GM15510 (cell line): Measurements from ENCODE around the gene CA9.

Experiments
- POLR2A ChIP-seq: IDR thresholded peaks from 3 replicates; pipeline ENCODE4 v1.6.1; 2011; ENCODE audit warnings: borderline replicate concordance; ENCODE audit not compliant: insufficient read length; ENCODE audit errors: extremely low read depth

Gene CA9

DNA sequence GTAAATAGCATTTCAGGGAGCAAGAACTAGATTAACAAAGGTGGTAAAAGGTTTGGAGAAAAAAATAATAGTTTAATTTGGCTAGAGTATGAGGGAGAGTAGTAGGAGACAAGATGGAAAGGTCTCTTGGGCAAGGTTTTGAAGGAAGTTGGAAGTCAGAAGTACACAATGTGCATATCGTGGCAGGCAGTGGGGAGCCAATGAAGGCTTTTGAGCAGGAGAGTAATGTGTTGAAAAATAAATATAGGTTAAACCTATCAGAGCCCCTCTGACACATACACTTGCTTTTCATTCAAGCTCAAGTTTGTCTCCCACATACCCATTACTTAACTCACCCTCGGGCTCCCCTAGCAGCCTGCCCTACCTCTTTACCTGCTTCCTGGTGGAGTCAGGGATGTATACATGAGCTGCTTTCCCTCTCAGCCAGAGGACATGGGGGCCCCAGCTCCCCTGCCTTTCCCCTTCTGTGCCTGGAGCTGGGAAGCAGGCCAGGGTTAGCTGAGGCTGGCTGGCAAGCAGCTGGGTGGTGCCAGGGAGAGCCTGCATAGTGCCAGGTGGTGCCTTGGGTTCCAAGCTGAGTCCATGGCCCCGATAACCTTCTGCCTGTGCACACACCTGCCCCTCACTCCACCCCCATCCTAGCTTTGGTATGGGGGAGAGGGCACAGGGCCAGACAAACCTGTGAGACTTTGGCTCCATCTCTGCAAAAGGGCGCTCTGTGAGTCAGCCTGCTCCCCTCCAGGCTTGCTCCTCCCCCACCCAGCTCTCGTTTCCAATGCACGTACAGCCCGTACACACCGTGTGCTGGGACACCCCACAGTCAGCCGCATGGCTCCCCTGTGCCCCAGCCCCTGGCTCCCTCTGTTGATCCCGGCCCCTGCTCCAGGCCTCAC lies at the start of gene CA9:
Gene CA9, plus strand, starts transcription at position 797 of the 893 bp plus-strand sequence. Its CDS starts 32 bp downstream, at position 829.
- TF ChIP-seq POLR2A, result no peak

DNA sequence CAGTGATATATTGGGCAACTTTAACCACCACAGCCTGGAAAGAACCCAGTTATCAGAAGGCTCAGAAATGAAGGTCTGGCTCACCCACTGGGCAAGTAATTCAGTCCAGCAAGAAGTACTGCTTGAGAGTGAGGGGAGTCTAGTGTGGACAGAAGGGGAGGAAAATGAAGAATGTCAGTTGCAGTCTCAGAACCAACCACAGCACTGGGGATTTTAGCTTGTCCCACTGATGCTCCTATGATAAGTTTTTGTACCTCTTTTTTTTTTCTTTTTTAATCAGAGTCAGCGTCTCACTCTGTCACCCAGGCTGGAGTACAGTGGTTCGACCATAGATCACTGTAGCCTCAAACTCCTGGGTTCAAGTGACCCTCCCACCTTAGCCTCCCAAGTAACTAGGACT lies 46.2 kb upstream of the CA9 start:
- no peak for TF ChIP-seq POLR2A

DNA sequence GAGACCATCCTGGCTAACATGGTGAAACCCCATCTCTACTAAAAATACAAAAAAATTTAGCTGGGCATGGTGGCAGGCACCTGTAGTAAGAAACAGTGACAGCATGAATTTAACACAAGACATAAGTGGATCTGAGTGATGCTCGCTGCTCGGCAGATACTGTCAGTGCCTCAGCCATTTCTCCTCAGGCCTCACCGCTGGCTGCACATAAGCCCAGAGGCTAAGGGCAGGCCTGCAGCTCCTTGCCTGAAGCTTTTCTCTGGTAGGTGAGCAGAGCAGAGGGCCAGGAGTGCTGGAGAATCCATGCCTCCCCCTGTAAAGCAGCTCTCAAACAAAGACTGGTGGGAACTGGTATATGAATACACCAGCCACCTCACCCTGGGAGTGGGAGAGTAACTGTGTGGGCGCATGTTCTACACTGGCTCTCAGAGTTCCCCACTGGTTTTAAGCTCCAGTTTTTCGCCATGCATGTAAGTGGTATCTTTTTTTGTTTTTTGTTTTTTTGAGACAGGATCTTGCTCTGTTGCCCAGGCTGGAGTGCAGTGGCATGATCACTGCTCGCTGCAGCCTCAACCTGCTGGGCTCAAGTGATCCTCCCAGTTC lies 45.2 kb upstream of the CA9 start:
- TF ChIP-seq POLR2A, result no peak

DNA sequence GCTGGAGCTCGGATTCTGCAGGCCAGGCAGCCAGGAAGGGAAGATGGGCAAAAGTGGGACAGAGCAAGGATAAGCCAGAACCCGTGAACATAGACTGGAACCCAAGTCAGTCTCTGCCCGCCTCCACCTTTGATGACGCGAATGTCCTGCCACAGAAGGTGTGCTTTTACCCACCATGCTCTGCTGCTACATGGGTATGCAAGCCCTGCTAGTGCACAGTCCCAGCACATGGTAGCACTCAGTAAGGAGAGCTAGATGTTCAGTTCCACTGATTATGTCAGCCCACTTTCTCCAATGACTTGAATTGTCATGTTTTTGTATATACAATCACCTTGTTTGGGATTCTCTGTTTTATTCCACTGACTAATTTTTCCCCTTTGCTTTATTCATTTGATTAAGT lies 44.1 kb upstream of the CA9 start:
- TF ChIP-seq POLR2A, result no peak

DNA sequence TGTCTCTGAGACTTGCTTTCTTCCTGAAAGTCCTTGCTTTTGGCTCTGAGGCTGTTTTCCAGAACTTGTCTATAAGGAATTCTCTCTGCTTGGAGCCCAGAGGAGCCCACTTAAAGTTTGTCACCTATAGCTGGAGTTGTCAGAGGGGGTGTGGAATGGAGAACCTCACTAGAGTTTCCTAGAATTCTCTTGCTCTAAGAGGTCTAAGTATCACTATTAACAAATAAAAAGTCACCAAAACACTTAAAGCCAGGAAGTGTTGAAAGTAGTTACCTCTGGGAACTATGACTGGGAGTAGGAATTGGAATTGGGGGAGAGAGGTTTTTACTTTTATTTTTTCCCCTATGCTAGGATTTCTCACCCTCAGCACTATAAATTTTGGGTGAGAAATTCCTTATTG lies 38.0 kb upstream of the CA9 start:
- no peak for TF ChIP-seq POLR2A

DNA sequence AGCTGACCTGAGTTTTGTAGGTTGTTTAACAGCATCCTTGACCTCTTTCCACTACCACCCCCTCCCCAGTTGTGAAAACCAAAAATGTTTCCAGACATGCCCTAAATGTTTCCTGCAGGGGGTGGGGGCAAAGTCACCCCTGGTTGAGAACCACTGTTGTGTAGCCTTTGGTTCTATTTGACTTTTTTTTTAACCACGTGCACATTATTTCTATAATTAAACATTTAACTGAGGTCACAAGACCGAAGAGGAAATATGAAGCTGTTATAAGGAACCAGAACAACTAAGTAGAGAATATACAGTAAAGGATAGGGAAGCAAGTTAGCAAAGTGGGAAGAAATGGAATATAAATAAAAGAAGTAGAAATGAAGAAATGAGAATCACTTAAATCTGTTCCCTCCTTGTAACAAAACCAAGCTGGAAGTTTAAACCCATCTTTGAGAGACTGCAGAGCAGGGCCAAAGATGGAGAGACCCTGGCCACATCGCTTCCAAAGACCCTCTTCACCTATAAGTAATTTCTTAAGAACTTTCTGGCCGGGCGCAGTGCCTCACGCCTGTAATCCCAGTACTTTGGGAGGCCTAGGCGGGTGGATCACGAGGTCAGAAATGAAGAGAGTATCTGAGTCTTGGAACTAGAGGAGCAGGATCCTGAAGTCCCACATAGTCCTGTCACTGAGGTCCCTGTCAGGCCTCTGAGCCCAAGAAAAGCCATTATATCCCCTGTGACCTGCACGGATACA lies 37.4 kb upstream of the CA9 start:
- no peak for TF ChIP-seq POLR2A

DNA sequence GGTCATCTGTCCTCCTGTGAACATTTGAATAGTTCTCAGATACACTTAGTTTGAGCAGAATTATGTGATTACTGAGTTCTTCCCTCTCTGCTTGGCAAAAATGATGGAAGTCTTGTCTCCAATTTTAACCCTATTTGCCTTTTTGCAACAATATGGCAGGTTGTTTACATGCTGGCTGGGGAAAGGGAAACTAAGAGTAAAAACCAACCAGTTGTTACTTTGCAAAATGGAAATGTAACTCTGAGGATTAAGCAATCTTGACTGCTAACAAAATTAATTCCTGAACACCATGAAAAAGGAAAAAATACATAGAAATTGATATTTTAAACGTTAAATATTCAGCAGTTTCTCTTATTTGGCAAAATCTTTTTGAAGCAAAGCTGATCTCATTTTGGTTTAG lies 34.1 kb upstream of the CA9 start:
- TF ChIP-seq POLR2A, result no peak

DNA sequence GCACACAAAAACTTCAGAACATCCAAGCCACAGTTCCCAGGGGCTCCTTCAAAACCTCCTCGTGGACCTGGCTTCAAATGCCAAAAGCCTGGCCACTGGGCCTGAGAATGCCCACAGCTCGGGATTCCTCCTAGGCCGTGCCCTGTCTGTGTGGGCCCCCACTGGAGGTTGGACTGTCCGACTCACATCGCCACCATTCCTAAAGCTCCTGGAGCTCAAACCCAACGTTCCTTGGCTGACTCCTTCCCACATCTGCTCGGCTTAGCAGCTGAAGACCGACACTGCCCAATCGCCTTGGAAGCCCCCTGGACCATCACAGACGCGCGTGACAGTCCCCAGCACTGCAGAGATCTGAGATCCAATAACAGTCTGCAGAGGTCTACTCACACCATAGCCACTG lies 30.7 kb upstream of the CA9 start:
- TF ChIP-seq POLR2A, result no peak

DNA sequence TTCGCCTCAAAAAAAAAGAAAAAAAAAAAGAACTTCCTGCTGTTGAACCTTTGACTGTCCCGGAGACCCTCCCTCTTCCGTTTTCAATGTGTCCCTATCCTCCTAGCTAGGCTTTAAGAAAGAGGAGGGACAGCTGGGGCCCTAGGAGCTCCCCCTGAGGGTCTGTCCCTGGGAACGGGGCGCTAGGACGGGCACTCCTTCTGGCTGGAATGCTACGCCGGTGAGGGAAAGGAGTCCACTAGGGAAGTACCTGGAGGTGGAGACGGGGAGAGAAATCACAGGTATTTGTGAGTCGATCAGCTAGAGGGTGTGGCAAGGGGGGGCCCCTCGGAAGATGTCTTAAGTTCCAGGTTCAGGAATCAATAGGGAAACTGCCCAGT lies 27.6 kb upstream of the CA9 start:
- TF ChIP-seq POLR2A, result no peak

DNA sequence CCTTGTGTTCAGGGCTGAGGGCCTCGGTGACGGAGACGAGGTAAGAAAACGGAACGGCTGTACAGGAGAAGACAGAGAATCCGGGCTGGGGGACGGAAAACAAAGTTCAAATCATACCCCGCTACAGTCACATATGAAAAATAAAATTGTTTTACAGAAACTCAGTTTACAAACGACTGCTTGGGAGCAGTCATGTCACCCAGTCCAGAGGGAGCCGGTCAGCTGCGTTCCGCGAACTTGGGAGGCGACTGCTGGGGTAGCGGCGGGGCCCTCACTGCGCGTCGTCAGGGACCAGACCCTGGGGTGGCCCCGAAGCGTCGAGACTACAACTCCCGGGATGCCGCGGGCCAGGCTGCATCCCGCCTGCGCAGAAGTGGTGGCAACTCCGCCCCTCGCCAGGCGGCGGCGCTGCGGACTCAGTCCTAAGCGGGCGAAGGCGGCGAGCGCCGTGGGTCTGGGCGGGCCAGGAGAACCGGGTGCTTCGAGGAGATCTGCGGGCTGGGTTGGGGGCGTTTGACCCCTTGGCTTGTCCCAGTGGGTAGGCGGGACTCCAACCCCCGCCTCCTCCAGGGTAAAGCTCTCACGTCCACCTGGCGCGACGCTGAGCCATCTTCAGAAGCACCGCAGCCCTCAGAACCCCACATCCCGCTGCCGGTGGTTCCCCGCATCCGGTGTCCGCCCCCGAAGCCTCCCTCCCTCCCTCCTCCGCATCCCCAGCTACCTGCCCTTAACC lies 27.0 kb upstream of the CA9 start:
- peak; percentile 75 for TF ChIP-seq POLR2A

DNA sequence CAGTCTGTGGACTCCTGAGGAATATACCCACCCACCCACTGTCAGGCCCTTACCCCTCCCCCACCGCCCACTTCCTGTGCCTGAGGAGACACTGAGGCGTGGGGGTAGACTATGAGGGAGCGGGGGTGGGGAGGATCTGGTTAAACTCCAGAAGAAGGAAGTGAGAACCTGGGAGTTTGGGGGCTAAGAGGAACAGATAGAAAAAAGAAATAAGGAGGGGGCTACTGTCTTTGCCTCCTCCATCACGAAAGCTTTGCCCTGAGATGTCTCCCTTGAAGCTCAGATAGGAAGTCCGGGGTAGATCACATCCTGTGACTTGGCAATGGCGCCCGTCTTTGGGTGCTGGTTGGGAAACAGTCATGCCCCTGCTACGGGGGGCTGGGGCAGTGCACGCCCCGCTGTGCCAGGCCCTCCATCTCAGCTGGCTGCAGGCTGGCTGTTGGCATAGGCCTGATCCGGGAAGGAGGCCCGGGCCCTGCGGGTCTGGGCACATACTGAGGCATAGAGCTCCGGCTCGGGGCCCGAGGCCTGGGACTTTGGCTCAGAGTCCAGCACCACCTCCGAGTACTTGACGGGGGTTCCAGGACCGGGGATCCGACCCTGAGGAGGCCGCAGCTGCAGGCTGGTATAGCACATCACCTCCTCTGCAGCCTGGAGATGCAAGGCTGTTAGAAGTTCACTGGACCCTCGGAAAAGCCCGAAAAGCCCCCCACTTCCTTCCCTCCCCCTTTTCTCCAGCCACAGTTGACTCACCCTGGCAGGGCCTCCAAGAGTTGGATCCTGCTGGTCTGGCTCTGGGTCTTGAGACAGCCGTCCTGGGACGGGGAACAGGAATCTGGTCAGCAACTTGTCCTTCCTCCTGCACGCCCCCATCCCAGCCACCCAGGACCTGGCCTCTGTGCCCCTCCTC lies 24.0 kb upstream of the CA9 start:
- no peak for TF ChIP-seq POLR2A

DNA sequence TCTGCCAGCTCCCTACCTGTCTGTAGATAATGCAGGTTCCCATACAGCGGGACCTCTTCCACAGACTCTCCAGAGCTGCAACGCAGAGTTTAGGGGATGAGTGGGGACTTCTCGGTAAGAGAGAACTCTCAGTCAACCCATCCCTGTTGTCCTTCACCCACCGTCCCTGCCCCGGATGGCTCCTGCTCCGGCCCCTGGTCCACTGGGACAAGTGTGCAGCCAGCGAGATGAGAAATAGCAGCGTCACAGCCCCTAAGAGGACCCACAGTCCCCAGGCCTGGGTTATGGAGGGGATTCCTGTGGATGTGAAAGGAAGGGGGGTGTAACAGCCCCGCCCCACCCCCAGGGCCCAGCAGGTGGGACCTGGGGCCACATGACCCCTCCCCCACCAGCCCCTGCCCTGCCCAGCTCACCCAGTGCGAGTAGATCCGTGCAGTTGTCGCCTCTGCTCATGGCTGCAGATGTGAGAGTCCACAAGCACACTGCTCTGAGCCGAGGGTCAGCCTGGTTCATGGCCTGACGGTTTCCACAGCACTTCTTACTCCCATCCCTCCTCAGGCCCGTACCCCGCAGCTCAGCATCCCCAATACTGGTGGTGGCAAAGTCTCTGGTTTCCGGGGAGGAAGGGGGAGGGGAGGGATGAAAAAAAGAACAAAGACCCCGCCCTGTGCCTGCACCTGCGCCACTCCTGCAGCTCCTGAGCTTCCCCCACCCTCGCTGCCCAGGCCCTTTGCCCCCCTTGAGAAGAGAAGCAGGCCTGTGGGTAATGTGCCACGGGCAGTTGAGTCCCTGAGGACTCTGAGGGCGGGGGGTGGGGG lies 23.2 kb upstream of the CA9 start, which contains the start of gene SIT1:
Gene SIT1, minus strand, starts transcription at position 591 of the 818 bp plus-strand sequence. Its CDS starts 78 bp downstream, at position 513.
- peak; percentile 32 for TF ChIP-seq POLR2A
